ENCODE data around the gene RNF31.

Gene RNF31

GRCh38 chr14:24204163-24205146, 57.2 kb downstream of the RNF31 start:
- no peak for DNase-seq

GRCh38 chr14:24206260-24207103, 59.2 kb downstream of the RNF31 start:
- DNase-seq: no peak

- DNase-seq: no peak
Observed at GRCh38 chr14:24207104-24207551, 59.8 kb downstream of the RNF31 start.

- no peak for DNase-seq
Observed at GRCh38 chr14:24207625-24208024, 60.3 kb downstream of the RNF31 start.
